Fibroblast of peridontal ligament (primary cell): ENCODE results near the gene KCNIP3.
"Not testable (repeated sequence)": the region's sequence is repeated elsewhere in the genome, so short reads cannot be mapped to it uniquely, and the experiment has no call there.

Source experiments
- DNase-seq: peaks from one replicate; pipeline ENCODE4 v3.0.0-alpha.2; 2010; ENCODE audit errors: extremely low read depth

Gene KCNIP3

DNA sequence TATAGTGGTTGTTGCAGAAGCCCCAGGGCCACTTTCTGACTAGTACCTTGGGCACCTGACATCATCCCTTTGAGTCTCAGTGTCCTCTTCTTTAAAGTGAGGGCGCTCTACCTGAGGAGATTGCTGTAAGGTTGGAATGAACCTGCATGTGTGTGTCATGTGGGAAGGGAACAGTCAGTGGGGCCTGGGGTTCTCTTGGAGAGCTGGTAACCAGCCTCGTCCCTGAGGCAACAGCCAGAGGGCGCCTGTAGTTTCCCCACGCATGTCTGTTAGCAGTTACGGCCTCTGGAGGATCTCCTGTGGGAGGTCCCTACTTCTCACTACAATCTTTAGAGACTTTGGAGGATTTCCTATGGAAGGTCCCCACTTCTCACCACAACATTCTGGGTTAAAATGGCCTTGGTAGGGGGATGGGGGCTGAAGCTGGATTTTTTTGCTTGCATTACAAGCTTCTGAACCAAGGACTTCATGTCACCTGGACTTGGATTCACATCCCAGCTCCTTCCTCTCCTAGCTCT is 106.1 kb downstream of the KCNIP3 start:
- DNase-seq, result peak; percentile 47

- not testable (repeated sequence) for DNase-seq
Measured at GRCh38 chr2:95403824-95404223, 106.7 kb downstream of the KCNIP3 start.

DNA sequence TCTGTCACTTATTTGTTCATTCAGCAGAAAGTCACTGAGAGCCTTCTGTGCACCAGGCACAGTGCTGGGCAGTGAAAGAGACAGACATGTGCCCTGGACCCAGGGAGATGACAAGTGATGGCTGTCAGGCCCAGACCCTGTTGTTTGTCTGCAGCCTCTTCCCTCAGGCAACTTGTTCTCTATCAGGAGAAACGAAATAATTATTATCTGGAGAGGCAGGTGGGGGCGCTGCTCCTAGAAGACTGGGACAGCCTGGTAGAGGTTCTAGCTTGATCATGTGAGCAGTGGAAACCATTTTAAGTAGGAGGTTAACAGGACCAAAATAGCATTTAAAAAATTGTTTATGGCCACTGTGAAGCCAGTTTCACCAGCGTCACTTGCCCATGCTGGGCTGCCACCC is 107.5 kb downstream of the KCNIP3 start:
- not testable (repeated sequence) for DNase-seq

- DNase-seq, result peak; percentile 51
Measured at GRCh38 chr2:95411239-95411638, 114.1 kb downstream of the KCNIP3 start.

GRCh38 chr2:95414015-95414594 is 117.0 kb downstream of the KCNIP3 start:
- peak; percentile 79 for DNase-seq

DNA sequence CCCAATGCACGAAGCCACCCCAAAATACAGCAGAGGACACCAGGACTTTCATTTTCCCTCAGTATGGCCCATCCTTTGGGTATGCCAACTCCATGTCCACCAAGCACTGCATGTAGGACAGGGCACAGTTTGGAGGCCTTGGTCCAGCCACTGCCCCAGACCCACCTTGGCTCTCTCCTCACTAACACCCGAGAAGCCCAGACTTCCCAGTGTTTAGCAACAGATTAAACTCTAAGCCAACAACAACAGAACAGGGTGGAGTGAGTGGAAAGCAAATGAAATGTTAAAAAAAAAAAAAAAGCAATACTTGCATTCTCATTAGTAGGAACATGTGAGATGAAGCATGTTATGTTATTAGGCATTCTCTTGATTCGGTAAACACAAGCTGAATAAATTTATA is 118.0 kb downstream of the KCNIP3 start:
- DNase-seq, result not testable (repeated sequence)

GRCh38 chr2:95415561-95415960 is 118.4 kb downstream of the KCNIP3 start:
- not testable (repeated sequence) for DNase-seq

GRCh38 chr2:95427196-95427867 is 130.2 kb downstream of the KCNIP3 start:
- not testable (repeated sequence) for DNase-seq

- DNase-seq, result not testable (repeated sequence)
Measured at GRCh38 chr2:95429748-95430467, 132.8 kb downstream of the KCNIP3 start.

- not testable (repeated sequence) for DNase-seq
Measured at GRCh38 chr2:95433373-95433772, 136.2 kb downstream of the KCNIP3 start.

DNA sequence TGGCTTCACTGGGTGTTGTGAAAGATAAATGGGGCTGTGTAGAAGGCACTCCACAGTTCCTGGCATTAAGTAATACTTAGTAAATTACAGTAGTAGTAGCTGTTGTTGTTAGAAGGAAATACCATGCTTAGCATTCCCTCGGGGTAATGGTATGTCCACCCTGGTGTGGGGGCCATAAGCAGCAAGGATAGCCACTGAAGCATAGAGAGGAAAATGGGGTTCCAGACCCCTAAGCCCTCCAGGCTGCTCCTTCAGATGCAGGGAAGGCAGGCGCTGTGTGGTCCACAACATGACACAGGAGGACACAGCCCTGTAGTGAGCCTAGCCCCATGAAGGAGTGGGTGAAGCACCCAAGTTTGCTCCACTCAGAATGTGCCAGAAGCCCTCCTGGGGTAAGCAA is 136.8 kb downstream of the KCNIP3 start:
- not testable (repeated sequence) for DNase-seq

- DNase-seq, result peak; percentile 41
Measured at GRCh38 chr2:95434507-95435076, 137.4 kb downstream of the KCNIP3 start.

- not testable (repeated sequence) for DNase-seq
Measured at GRCh38 chr2:95435162-95435871, 138.2 kb downstream of the KCNIP3 start.
